ENCODE measurements around the gene HTR4. TPM values are rescaled to one million over a fixed set of nuclear protein-coding genes. Genes with fewer than 3 reads are reported as not detected.

HTR4 gene
- total RNA-seq, 1 experiment from 2014 or later, result not detected

- Histone ChIP-seq H3K36me3 (ENCODE audit: control insufficient read depth in 1 of 2, insufficient read depth in 2 of 2, low read length in 2 of 2) (no peaks in the 10 kb centered on the region), H3K27ac (ENCODE audit: low read depth, low read length) (no peak overlapping the region), H3K4me3 (replicated peaks in 1 of 2; ENCODE audit: low read depth in 1 of 2, low read length in 2 of 2) (no peak overlapping the region), H3K9me3 (ENCODE audit: control insufficient read depth in 1 of 2, insufficient read depth in 1 of 2, low read depth in 1 of 2, low read length in 2 of 2) (no peaks in the 10 kb centered on the region), H4K20me1 (ENCODE audit: insufficient read depth) (no peaks in the 10 kb centered on the region), H3K9me2 (ENCODE audit: insufficient read depth) (no peaks in the 10 kb centered on the region), H3K9ac (ENCODE audit: low read length) (no peak overlapping the region), H3K79me2 (ENCODE audit: insufficient read depth, low read length) (no peaks in the 10 kb centered on the region), H2AFZ (ENCODE audit: low read depth, low read length, poor library complexity, severe bottlenecking) (no peak overlapping the region), H3K27me3 (ENCODE audit: insufficient read depth, low read length) (no peaks in the 10 kb centered on the region), H3K4me2 (ENCODE audit: low read length) (no peak overlapping the region), H3K4me1 (ENCODE audit: control insufficient read depth in 1 of 2, insufficient read depth in 2 of 2, low read length in 2 of 2) (no peaks in the 10 kb centered on the region)
- ChIA-PET POLR2A (no interaction called here), CTCF (interaction anchor here (1.1 kb wide), 1 partner anchor 32 kb away, joined by 3 read pairs; no protein-coding TSS in a partner anchor), RAD21 (ENCODE audit: low non-redundant PET in 1 of 2, low total read pairs in 2 of 2, uncharacterized antibody in 2 of 2, unreplicated experiment in 2 of 2) (no interaction called here)
- DNase-seq (ENCODE audit: low read depth, low spot score), result no peak
- intact Hi-C loops (cut with micrococcal nuclease), result no loop called here
- no TSS peak for BruUV-seq (replicated peaks)
- TF ChIP-seq POLR2AphosphoS5 (IDR thresholded peaks at IDR 0.05; ENCODE audit: low read depth, low read length), result no peak
- no peak for TF ChIP-seq YY1 (IDR thresholded peaks at IDR 0.05; ENCODE audit: extremely low read depth, insufficient replicate concordance, low read depth, low read length)
- TF ChIP-seq CEBPB (IDR thresholded peaks at IDR 0.05; ENCODE audit: low read depth), result no peak
- no peak for TF ChIP-seq CTCF (IDR thresholded peaks at IDR 0.05 in 2 of 3, conservative IDR thresholded peaks at IDR 0.05 in 1 of 3; ENCODE audit: borderline replicate concordance in 1 of 3, insufficient read depth in 1 of 3, low read depth in 2 of 3, low read length in 2 of 3)
- no peak for TF ChIP-seq SRF (IDR thresholded peaks at IDR 0.05; ENCODE audit: low read depth)
- no peak for TF ChIP-seq MAX (IDR thresholded peaks at IDR 0.05)
- TF ChIP-seq TCF7L2 (IDR thresholded peaks at IDR 0.05; ENCODE audit: borderline replicate concordance, extremely low read depth, insufficient read depth, insufficient read length), result no peak
- no peak for TF ChIP-seq EZH2phosphoT487 (IDR thresholded peaks at IDR 0.05; ENCODE audit: borderline replicate concordance)
- no peak for TF ChIP-seq EZH2 (IDR thresholded peaks at IDR 0.05)
- no peak for TF ChIP-seq EGR1 (IDR thresholded peaks at IDR 0.05; ENCODE audit: low read depth)
- no peak for TF ChIP-seq FOSL1 (IDR thresholded peaks at IDR 0.05; ENCODE audit: low read depth)
- TF ChIP-seq CBX3 (IDR thresholded peaks at IDR 0.05; ENCODE audit: low read depth), result no peak
- TF ChIP-seq ELF1 (IDR thresholded peaks at IDR 0.05; ENCODE audit: borderline replicate concordance, low read depth), result no peak
- no peak for TF ChIP-seq SP1 (IDR thresholded peaks at IDR 0.05; ENCODE audit: low read depth)
- TF ChIP-seq REST (IDR thresholded peaks at IDR 0.05; ENCODE audit: low read depth), result no peak
- TF ChIP-seq RAD21 (IDR thresholded peaks at IDR 0.05; ENCODE audit: low read depth), result no peak
- TF ChIP-seq POLR2A (IDR thresholded peaks at IDR 0.05; ENCODE audit: borderline replicate concordance, extremely low read depth, insufficient read depth, insufficient read length), result no peak
- no peak for TF ChIP-seq ZBTB33 (IDR thresholded peaks at IDR 0.05; ENCODE audit: extremely low read depth, insufficient replicate concordance, low read length)
- TF ChIP-seq ZFX (IDR thresholded peaks at IDR 0.05), result no peak
- ATAC-seq, result no peak
These were observed 44.7 kb upstream of the HTR4 start for GRCh38 chr5:148699028-148699427.
